Measurements from ENCODE around the gene VSTM5. TPM values are rescaled to one million over a fixed set of nuclear protein-coding genes. Genes with fewer than 3 reads are reported as not detected.
A peak's percentile ranks its signal among the peaks of the same experiment; 100 is the strongest.
"Not testable (repeated sequence)": the region's sequence is repeated elsewhere in the genome, so short reads cannot be mapped to it uniquely, and the experiment has no call there.

The VSTM5 gene, protein sequence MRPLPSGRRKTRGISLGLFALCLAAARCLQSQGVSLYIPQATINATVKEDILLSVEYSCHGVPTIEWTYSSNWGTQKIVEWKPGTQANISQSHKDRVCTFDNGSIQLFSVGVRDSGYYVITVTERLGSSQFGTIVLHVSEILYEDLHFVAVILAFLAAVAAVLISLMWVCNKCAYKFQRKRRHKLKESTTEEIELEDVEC
- 3.0 TPM for polyA plus RNA-seq (2012; ENCODE audit: insufficient read depth, insufficient read length, low read depth)

DNA sequence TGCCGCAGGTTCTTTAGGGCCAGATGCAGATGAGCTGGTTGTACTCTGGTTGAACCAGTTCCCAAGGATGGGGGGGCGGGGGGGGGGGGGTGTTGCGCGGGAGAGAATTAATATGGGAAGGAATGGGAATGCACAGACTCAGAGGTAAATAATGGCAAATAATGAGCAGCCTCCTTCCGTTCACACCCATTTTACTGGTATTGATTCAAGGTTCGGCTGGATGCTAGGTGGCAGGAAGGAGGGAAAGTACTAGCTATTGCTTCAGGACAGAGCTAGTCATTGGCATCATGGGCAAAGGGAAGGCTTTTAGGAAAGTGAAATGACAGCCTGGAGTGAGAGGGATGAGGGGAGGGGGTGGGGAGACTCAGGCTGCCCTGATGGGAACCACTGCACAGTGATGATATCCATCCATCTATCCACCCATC, at the start of gene VSTM5:
Gene VSTM5, minus strand, starts transcription at position 25 of the 425 bp plus-strand sequence. CDS start 116 bp downstream, outside the sequence.
- no peaks in the 10 kb centered on the region for H3K9me3 ChIP-seq
- TF ChIP-seq, protein P1, sequence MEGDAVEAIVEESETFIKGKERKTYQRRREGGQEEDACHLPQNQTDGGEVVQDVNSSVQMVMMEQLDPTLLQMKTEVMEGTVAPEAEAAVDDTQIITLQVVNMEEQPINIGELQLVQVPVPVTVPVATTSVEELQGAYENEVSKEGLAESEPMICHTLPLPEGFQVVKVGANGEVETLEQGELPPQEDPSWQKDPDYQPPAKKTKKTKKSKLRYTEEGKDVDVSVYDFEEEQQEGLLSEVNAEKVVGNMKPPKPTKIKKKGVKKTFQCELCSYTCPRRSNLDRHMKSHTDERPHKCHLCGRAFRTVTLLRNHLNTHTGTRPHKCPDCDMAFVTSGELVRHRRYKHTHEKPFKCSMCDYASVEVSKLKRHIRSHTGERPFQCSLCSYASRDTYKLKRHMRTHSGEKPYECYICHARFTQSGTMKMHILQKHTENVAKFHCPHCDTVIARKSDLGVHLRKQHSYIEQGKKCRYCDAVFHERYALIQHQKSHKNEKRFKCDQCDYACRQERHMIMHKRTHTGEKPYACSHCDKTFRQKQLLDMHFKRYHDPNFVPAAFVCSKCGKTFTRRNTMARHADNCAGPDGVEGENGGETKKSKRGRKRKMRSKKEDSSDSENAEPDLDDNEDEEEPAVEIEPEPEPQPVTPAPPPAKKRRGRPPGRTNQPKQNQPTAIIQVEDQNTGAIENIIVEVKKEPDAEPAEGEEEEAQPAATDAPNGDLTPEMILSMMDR (IDR thresholded peaks at IDR 0.05; ENCODE audit: low read depth, low read length): no peak
- no peaks in the 10 kb centered on the region for H3K27me3 ChIP-seq
- no peaks in the 10 kb centered on the region for H3K36me3 ChIP-seq
- peaks cover 5% of the 10 kb centered on the region; the same call in 1 of the 2 replicates for H3K4me1 ChIP-seq
- peak within 1 kb of the TSS; percentile 62 for H3K4me3 ChIP-seq (ENCODE audit: low read depth, low read length)
- DNase-seq: no peak

DNA sequence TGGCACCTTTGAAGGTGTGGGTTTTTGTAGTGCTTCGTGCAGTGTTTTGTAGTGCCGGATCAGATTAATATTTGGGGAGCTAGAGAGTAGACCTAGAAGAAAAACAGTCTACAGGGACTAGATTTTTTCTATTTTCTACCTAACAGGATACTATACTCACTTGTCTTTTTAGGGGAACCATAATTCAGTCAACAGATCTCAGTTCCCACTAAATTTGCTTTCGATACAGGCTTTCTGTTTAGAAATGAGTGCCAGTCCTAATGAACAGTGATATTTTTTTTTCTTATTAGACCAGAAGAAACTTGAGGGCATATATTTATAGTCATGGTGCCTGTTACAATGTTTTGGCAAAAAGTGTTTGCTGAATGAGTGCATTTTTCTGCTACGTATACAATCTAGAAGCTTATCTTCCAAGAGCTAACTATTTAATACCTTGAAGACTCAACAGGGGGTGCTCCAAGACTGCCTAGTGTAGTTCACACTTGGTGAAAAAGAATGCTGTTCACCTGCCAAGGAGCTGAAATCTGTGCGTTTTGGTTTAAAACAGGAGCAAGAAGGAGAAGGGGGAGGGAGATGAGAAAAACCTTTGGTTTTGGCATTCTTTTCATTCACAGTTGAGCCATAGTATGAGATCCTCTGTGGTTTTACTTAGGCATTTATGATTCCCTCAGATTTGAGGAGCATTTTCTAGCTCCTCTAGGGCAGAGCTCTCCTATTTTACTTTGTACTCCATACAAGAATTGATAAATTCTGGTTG, 44.9 kb upstream of the VSTM5 start:
- TF ChIP-seq, protein P1 (IDR thresholded peaks at IDR 0.05; ENCODE audit: low read depth, low read length): peak; percentile 78
- Histone ChIP-seq H3K4me1 (no peaks in the 10 kb centered on the region), H3K27me3 (no peaks in the 10 kb centered on the region; the same call in 1 of the 2 replicates), H3K36me3 (no peaks in the 10 kb centered on the region), H3K4me3 (ENCODE audit: low read depth, low read length) (no peak overlapping the region), H3K9me3 (no peaks in the 10 kb centered on the region)
- peak; percentile 30 for DNase-seq

GRCh38 chr11:93890391-93891051, 40.1 kb upstream of the VSTM5 start:
- Histone ChIP-seq H3K4me1 (0 out of 2 replicates have a peak, but pooled peaks cover 4% of the 10 kb centered on the region), H3K36me3 (no peaks in the 10 kb centered on the region), H3K9me3 (no peaks in the 10 kb centered on the region), H3K4me3 (ENCODE audit: low read depth, low read length) (no peak overlapping the region), H3K27me3 (no peaks in the 10 kb centered on the region; the same call in 1 of the 2 replicates)
- no peak for DNase-seq
- TF ChIP-seq, protein P1 (IDR thresholded peaks at IDR 0.05; ENCODE audit: low read depth, low read length): no peak

DNA sequence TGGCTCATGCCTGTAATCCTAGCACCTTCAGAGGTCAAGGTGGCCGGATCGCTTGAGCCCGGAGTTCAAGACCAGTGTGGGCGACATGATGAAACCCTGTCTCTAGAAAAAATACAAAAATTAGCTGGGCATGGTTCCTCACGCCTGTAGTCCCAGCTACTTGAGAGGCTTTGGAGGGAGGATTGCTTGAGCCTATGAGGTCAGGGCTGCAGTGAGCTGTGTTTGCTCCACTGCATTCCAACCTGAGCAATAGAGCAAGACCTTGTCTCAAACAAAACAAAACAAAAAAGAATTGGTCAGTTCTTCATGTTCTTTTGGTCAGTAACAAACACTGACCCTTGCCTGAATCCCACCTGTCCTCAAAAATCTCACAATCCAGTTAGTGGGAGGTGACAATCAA, 36.7 kb upstream of the VSTM5 start:
- TF ChIP-seq, protein P1 (IDR thresholded peaks at IDR 0.05; ENCODE audit: low read depth, low read length): no peak
- Histone ChIP-seq H3K4me3 (ENCODE audit: low read depth, low read length) (no peak overlapping the region), H3K36me3 (no peaks in the 10 kb centered on the region), H3K9me3 (no peaks in the 10 kb centered on the region), H3K27me3 (no peaks in the 10 kb centered on the region), H3K4me1 (0 out of 2 replicates have a peak, but pooled peaks cover 4% of the 10 kb centered on the region)
- no peak for DNase-seq

GRCh38 chr11:93879114-93879513, 28.7 kb upstream of the VSTM5 start:
- not testable (repeated sequence) for H3K9me3 ChIP-seq; H3K36me3 ChIP-seq; H3K4me3 ChIP-seq (ENCODE audit: low read depth, low read length); H3K27me3 ChIP-seq; H3K4me1 ChIP-seq; DNase-seq

- TF ChIP-seq, protein P1 (IDR thresholded peaks at IDR 0.05; ENCODE audit: low read depth, low read length): no peak
These were observed 25.2 kb upstream of the VSTM5 start for GRCh38 chr11:93875637-93876036.

More at GRCh38 chr11:93875637-93876036, 25.2 kb upstream of the VSTM5 start:
- no peaks in the 10 kb centered on the region for H3K4me1 ChIP-seq
- no peaks in the 10 kb centered on the region for H3K27me3 ChIP-seq
- no peak for DNase-seq
- no peak overlapping the region for H3K4me3 ChIP-seq (ENCODE audit: low read depth, low read length)
- H3K9me3 ChIP-seq: no peaks in the 10 kb centered on the region
- no peaks in the 10 kb centered on the region for H3K36me3 ChIP-seq

All from BE2C (cell line).